A549 (cell line): ENCODE measurements around the gene ZNHIT2. TPM values are rescaled to one million over a fixed set of nuclear protein-coding genes. Genes with fewer than 3 reads are reported as not detected.

Experiments
- ATAC-seq, 2 experiments: fragments of 200-7000 bp in 1 of 2; fragments of >200 bp in 1 of 2; cut with Nextera tagmentation in 1 of 2; cut with Tn5 transposase in 1 of 2; 3 replicates each; pipeline versions ENCODE4 v1.8.0 to v1.9.1; 2018 to 2020; ENCODE audit warnings: mild to moderate bottlenecking in 1 of 2, moderate library complexity in 1 of 2
- CTCF ChIA-PET: fragments of 300-600 bp; sonication (Branson Sonifier 250); formaldehyde crosslinking; extraction: SDS; loops from one replicate; lab custom pipeline; 2021; ENCODE audit warnings: antibody characterized with exemption, inconsistent platforms; lab: Yijun Ruan, JAX
- POLR2A ChIA-PET: fragments of 350-600 bp; formaldehyde crosslinking; extraction: SDS; loops from one replicate; lab custom pipeline; 2021; ENCODE audit warnings: antibody characterized with exemption, inconsistent platforms; lab: Yijun Ruan, JAX
- DNase-seq, 2 experiments: peaks; one replicate each; pipeline versions ENCODE4 v3.0.0 to v3.0.0-alpha.2; 2011 to 2016; ENCODE audit warnings: low read depth in 1 of 2, low spot score in 1 of 2
- FAIRE-seq: peaks from 2 replicates; lab custom pipeline; 2011; peaks lifted over from hg19 to GRCh38; lab: Jason Lieb, UNC
- H3K27ac ChIP-seq, 2 experiments: fragments of >200 bp; sonication (Bioruptor Twin); formaldehyde crosslinking; 3 replicates each; pipeline ENCODE4 v1.5.1; 2016 to 2017
- H3K4me1 ChIP-seq: fragments of >200 bp; sonication (Bioruptor Twin); formaldehyde crosslinking; 3 replicates; pipeline ENCODE4 v1.6.1; 2016
- H3K4me2 ChIP-seq: fragments of >200 bp; sonication (Bioruptor Twin); formaldehyde crosslinking; 3 replicates; pipeline ENCODE4 v1.6.1; 2016
- H3K4me3 ChIP-seq: fragments of >200 bp; sonication (Bioruptor Twin); formaldehyde crosslinking; 3 replicates; pipeline ENCODE4 v1.5.1; 2016
- H3K9me3 ChIP-seq: fragments of >200 bp; sonication (Bioruptor Twin); formaldehyde crosslinking; 3 replicates; pipeline ENCODE4 v1.6.1; 2016
- CEBPB ChIP-seq, 2 experiments: fragments of >200 bp in 1 of 2; sonication (Bioruptor Twin) in 1 of 2; formaldehyde crosslinking in 1 of 2; IDR thresholded peaks; 2 replicates each; pipeline ENCODE4 v1.6.1; 2012 to 2016
- EHF ChIP-seq: fragments of 250-450 bp; sonication (Bioruptor Pico); IDR thresholded peaks from 2 replicates; pipeline ENCODE4 v1.5.0; 2020; ENCODE audit warnings: mild to moderate bottlenecking
- EHMT2 ChIP-seq: fragments of 200-600 bp; sonication (generic); IDR thresholded peaks from 2 replicates; pipeline ENCODE4 v1.6.1; 2016; ENCODE audit warnings: antibody characterized with exemption, low read depth, mild to moderate bottlenecking, moderate library complexity
- EP300 ChIP-seq, 2 experiments: fragments of >200 bp; sonication (Bioruptor Twin); formaldehyde crosslinking; IDR thresholded peaks; 2 replicates in 1 of 2; 3 replicates in 1 of 2; pipeline ENCODE4 v1.6.1; 2016 to 2017
- GATA3 ChIP-seq: IDR thresholded peaks from 2 replicates; pipeline ENCODE4 v1.6.1; 2012; ENCODE audit warnings: borderline replicate concordance
- HOXA7 ChIP-seq: fragments of 250-450 bp; sonication (Bioruptor Pico); IDR thresholded peaks from 2 replicates; pipeline ENCODE4 v1.5.0; 2020; ENCODE audit warnings: mild to moderate bottlenecking, moderate library complexity
- HOXB13 ChIP-seq: fragments of 250-450 bp; sonication (Bioruptor Pico); IDR thresholded peaks from 2 replicates; pipeline ENCODE4 v1.5.0; 2020; ENCODE audit warnings: low read depth, mild to moderate bottlenecking, moderate library complexity
- HOXB5 ChIP-seq: fragments of 250-450 bp; sonication (Bioruptor Pico); IDR thresholded peaks from 2 replicates; pipeline ENCODE4 v1.5.0; 2020; ENCODE audit warnings: mild to moderate bottlenecking, moderate library complexity
- JUNB ChIP-seq: fragments of >200 bp; sonication (Bioruptor Twin); formaldehyde crosslinking; IDR thresholded peaks from 2 replicates; pipeline ENCODE4 v1.6.1; 2016
- KDM5A ChIP-seq: fragments of 200-600 bp; sonication (generic); IDR thresholded peaks from 2 replicates; pipeline ENCODE4 v1.6.1; 2016; ENCODE audit warnings: antibody characterized with exemption, mild to moderate bottlenecking
- NFE2L2 ChIP-seq: fragments of 150-350 bp; conservative IDR thresholded peaks from 2 replicates; pipeline ENCODE4 v1.6.1; 2014; ENCODE audit warnings: low read length
- NPAS2 ChIP-seq: fragments of 250-450 bp; sonication (Bioruptor Pico); IDR thresholded peaks from 2 replicates; pipeline ENCODE4 v1.8.0; 2022; ENCODE audit warnings: mild to moderate bottlenecking, moderate library complexity, borderline replicate concordance
- PHF8 ChIP-seq: fragments of 200-600 bp; sonication (generic); IDR thresholded peaks from 2 replicates; pipeline ENCODE4 v1.6.1; 2016; ENCODE audit warnings: low read depth, mild to moderate bottlenecking, antibody characterized with exemption, moderate library complexity, borderline replicate concordance
- RAD21 ChIP-seq, 2 experiments: fragments of >200 bp in 1 of 2; sonication (Bioruptor Twin) in 1 of 2; formaldehyde crosslinking in 1 of 2; IDR thresholded peaks in 1 of 2; conservative IDR thresholded peaks in 1 of 2; 2 replicates in 1 of 2; 3 replicates in 1 of 2; pipeline ENCODE4 v1.6.1; 2012 to 2018; ENCODE audit warnings: inconsistent platforms in 1 of 2
- RCOR1 ChIP-seq: fragments of 150-350 bp; IDR thresholded peaks from 2 replicates; pipeline ENCODE4 v1.6.1; 2014; ENCODE audit warnings: antibody characterized with exemption, low read length, low read depth
- SMC3 ChIP-seq: fragments of >200 bp; sonication (Bioruptor Twin); formaldehyde crosslinking; IDR thresholded peaks from 3 replicates; pipeline ENCODE4 v1.6.1; 2018; ENCODE audit warnings: inconsistent platforms
- WGBS: methylation state at CpG from one replicate; pipeline ENCODE4 v1.1.6; 2017; ENCODE audit errors: missing lambda C conversion rate; 5-methylcytosine and 5-hydroxymethylcytosine counted together
- polyA plus RNA-seq, 4 experiments: library from polyadenylated mRNA; depleted of rRNA in 3 of 4; stranded (reverse); fragments of >200 nt; fragmentation: RNase III in 1 of 4; extraction: RNeasy Plus Mini Kit Qiagen cat#74134 plus additional on column Dnase treatment in 1 of 4; gene quantifications; 2 replicates in 3 of 4; 3 replicates in 1 of 4; pipeline ENCODE4 v1.2.3, GENCODE V29; 2011 to 2017
- small RNA-seq, 6 experiments: library from RNA; depleted of rRNA; stranded (forward); fragments of <200 nt; gene quantifications; one replicate each; pipeline ENCODE3, GENCODE V24; 2012
- TF ChIP-seq, protein P1 (sequence below): fragments of 200-600 bp; sonication (generic); IDR thresholded peaks from 2 replicates; pipeline ENCODE4 v1.6.1; 2016; ENCODE audit warnings: antibody characterized with exemption, mild to moderate bottlenecking, moderate library complexity
- TF ChIP-seq, protein P2 (sequence below): fragments of >200 bp; sonication (Bioruptor Twin); formaldehyde crosslinking; IDR thresholded peaks from 2 replicates; pipeline ENCODE4 v1.6.1; 2016
- TF ChIP-seq, protein P3 (sequence below): fragments of >200 bp; sonication (Bioruptor Twin); formaldehyde crosslinking; IDR thresholded peaks from 3 replicates; pipeline ENCODE4 v1.6.1; 2016
- TF ChIP-seq, protein P4 (sequence below): fragments of 250-450 bp; sonication (Bioruptor Pico); IDR thresholded peaks from 2 replicates; pipeline ENCODE4 v1.5.0; 2020; ENCODE audit warnings: low read depth, mild to moderate bottlenecking, moderate library complexity

ZNHIT2 gene
- polyA plus RNA-seq, 2 of the 4 experiments (the other 2 are of a cell fraction), result 5.5 to 13.5 TPM

DNA sequence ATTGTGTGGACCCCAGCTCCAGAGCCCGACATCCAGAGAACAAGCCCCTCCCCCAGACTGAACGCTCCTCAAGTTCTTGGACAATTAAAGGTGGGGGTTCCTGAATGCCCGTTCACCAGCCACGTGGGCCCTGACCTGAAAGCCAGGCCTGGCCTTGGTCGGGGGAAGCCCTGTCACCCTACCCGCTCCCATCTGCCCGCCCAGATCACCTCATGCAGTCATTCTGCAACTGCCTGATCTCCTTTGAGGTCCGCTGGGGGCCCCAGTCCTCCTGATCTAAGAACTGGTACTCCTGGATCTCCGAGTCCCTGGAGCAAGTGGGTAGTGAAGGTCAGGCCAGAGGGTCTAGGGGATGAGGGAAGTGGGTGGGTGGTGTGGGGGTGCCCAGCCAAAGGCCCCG lies 50.1 kb downstream of the ZNHIT2 start (continued):
- TF ChIP-seq, protein P1, sequence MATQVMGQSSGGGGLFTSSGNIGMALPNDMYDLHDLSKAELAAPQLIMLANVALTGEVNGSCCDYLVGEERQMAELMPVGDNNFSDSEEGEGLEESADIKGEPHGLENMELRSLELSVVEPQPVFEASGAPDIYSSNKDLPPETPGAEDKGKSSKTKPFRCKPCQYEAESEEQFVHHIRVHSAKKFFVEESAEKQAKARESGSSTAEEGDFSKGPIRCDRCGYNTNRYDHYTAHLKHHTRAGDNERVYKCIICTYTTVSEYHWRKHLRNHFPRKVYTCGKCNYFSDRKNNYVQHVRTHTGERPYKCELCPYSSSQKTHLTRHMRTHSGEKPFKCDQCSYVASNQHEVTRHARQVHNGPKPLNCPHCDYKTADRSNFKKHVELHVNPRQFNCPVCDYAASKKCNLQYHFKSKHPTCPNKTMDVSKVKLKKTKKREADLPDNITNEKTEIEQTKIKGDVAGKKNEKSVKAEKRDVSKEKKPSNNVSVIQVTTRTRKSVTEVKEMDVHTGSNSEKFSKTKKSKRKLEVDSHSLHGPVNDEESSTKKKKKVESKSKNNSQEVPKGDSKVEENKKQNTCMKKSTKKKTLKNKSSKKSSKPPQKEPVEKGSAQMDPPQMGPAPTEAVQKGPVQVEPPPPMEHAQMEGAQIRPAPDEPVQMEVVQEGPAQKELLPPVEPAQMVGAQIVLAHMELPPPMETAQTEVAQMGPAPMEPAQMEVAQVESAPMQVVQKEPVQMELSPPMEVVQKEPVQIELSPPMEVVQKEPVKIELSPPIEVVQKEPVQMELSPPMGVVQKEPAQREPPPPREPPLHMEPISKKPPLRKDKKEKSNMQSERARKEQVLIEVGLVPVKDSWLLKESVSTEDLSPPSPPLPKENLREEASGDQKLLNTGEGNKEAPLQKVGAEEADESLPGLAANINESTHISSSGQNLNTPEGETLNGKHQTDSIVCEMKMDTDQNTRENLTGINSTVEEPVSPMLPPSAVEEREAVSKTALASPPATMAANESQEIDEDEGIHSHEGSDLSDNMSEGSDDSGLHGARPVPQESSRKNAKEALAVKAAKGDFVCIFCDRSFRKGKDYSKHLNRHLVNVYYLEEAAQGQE, result no peak
- TF ChIP-seq PHF8, result no peak

DNA sequence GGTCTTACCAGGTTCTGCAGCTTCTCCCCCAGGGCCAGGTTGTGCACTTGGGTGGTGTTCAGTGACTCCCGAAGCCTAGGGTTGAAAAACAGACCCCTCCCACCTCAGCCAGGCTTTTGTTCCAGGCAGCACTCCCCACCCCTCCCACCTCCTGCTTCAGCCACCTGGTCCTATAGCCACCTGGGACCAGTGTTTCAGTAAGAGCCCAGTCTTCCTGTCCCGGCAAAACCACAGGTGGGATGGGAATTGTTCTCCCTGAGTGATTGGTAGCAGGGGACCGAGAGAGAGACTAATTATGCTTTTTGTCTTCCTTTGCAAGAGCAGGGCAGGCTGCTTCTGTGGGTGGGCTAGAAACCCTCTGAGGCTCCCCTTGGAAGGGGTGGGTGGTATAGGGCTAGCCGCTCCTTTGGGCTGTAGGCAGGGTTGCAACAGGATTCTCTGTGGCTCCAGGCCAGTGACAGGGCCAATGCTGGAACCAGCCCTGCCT lies 50.7 kb downstream of the ZNHIT2 start:
- WGBS, result 96% methylated on average over 3 of the region's 4 CpGs
- TF ChIP-seq KDM5A (no peak), PHF8 (no peak), RAD21 (conservative IDR thresholded peaks at IDR 0.05 in 1 of 2, IDR thresholded peaks at IDR 0.05 in 1 of 2) (no peak), RCOR1 (no peak), NPAS2 (CRISPR knock-in tag) (no peak), HOXA7 (CRISPR knock-in tag) (no peak), GATA3 (no peak), JUNB (no peak), CEBPB (IDR thresholded peaks at IDR 0.05) (no peak), NFE2L2 (no peak), EHF (no peak), SMC3 (no peak), EP300 (IDR thresholded peaks at IDR 0.05) (no peak), HOXB5 (CRISPR knock-in tag) (no peak), EHMT2 (no peak), HOXB13 (CRISPR knock-in tag) (no peak)
- TF ChIP-seq, protein P2, sequence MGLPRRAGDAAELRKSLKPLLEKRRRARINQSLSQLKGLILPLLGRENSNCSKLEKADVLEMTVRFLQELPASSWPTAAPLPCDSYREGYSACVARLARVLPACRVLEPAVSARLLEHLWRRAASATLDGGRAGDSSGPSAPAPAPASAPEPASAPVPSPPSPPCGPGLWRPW, result no peak
- TF ChIP-seq, protein P3, sequence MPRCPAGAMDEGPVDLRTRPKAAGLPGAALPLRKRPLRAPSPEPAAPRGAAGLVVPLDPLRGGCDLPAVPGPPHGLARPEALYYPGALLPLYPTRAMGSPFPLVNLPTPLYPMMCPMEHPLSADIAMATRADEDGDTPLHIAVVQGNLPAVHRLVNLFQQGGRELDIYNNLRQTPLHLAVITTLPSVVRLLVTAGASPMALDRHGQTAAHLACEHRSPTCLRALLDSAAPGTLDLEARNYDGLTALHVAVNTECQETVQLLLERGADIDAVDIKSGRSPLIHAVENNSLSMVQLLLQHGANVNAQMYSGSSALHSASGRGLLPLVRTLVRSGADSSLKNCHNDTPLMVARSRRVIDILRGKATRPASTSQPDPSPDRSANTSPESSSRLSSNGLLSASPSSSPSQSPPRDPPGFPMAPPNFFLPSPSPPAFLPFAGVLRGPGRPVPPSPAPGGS, result no peak
- TF ChIP-seq, protein P4, sequence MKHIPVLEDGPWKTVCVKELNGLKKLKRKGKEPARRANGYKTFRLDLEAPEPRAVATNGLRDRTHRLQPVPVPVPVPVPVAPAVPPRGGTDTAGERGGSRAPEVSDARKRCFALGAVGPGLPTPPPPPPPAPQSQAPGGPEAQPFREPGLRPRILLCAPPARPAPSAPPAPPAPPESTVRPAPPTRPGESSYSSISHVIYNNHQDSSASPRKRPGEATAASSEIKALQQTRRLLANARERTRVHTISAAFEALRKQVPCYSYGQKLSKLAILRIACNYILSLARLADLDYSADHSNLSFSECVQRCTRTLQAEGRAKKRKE (CRISPR knock-in tag), result no peak
- TF ChIP-seq, all 56 proteins: peak for 0
- Histone ChIP-seq H3K4me3 (no peak overlapping the region), H3K27ac (no peak overlapping the region), H3K9me3 (no peaks in the 10 kb centered on the region), H3K4me2 (no peak overlapping the region), H3K4me1 (no peaks in the 10 kb centered on the region)
- DNase-seq (no peak), FAIRE-seq (no peak), ATAC-seq (no peak)
- POLR2A ChIA-PET, result no interaction called here
- CTCF ChIA-PET, result interaction anchor here (0.9 to 1.6 kb wide), 4 partner anchors 10 to 219 kb away, joined by 3 to 4 read pairs (median 3); no protein-coding TSS in a partner anchor

Small RNAs within 50 kb of the gene (small RNA-seq; reads per million reads assigned to genes)
- gene HIGD1AP10 (0 reads per million in 6 experiments), gene PDCL2P2 (0 reads per million in 6 experiments), gene RNU2-23P (0.16 to 183 (median 19.8) reads per million in 6 experiments)

Other genes with a start within 250 kb of the ZNHIT2 start
- 25.9 and 27.7 TPM in 2 replicates for gene EHD1, start 239.1 kb downstream of the ZNHIT2 start, polyA plus RNA-seq (2011; rRNA removed)
- gene EHD1, start 239.1 kb downstream of the ZNHIT2 start, polyA plus RNA-seq (2017; fragmentation: RNase III; extraction: RNeasy Plus Mini Kit Qiagen cat#74134 plus additional on column Dnase treatment), result 37.8 to 52.4 TPM (median 43.4 TPM) in 3 replicates
- gene ATG2A, start 200.5 kb downstream of the ZNHIT2 start, polyA plus RNA-seq (2011; rRNA removed), result 3.1 and 4.0 TPM in 2 replicates
- 10.7 to 13.4 TPM (median 12.8 TPM) in 3 replicates for gene ATG2A, start 200.5 kb downstream of the ZNHIT2 start, polyA plus RNA-seq (2017; fragmentation: RNase III; extraction: RNeasy Plus Mini Kit Qiagen cat#74134 plus additional on column Dnase treatment)
- 6.9 and 11.1 TPM in 2 replicates for gene PPP2R5B, start 193.0 kb downstream of the ZNHIT2 start, polyA plus RNA-seq (2011; rRNA removed)
- 3.9 to 6.1 TPM (median 5.7 TPM) in 3 replicates for gene PPP2R5B, start 193.0 kb downstream of the ZNHIT2 start, polyA plus RNA-seq (2017; fragmentation: RNase III; extraction: RNeasy Plus Mini Kit Qiagen cat#74134 plus additional on column Dnase treatment)
- not detected in 2 replicates for gene GPHA2, start 181.8 kb downstream of the ZNHIT2 start, polyA plus RNA-seq (2011; rRNA removed)
- not detected in 3 replicates for gene GPHA2, start 181.8 kb downstream of the ZNHIT2 start, polyA plus RNA-seq (2017; fragmentation: RNase III; extraction: RNeasy Plus Mini Kit Qiagen cat#74134 plus additional on column Dnase treatment)
- gene MAJIN, start 145.6 kb downstream of the ZNHIT2 start, polyA plus RNA-seq (2011; rRNA removed), result 0.12 and 0.24 TPM in 2 replicates
- not detected in 3 replicates for gene MAJIN, start 145.6 kb downstream of the ZNHIT2 start, polyA plus RNA-seq (2017; fragmentation: RNase III; extraction: RNeasy Plus Mini Kit Qiagen cat#74134 plus additional on column Dnase treatment)
- gene BATF2, start 120.7 kb downstream of the ZNHIT2 start, polyA plus RNA-seq (2011; rRNA removed), result 0.67 and 0.79 TPM in 2 replicates
- 0.21 to 0.35 TPM (median 0.29 TPM) in 3 replicates for gene BATF2, start 120.7 kb downstream of the ZNHIT2 start, polyA plus RNA-seq (2017; fragmentation: RNase III; extraction: RNeasy Plus Mini Kit Qiagen cat#74134 plus additional on column Dnase treatment)
- 117 and 129 TPM in 2 replicates for gene ARL2, start 103.5 kb downstream of the ZNHIT2 start, polyA plus RNA-seq (2011; rRNA removed)
- 136 to 166 TPM (median 160 TPM) in 3 replicates for gene ARL2, start 103.5 kb downstream of the ZNHIT2 start, polyA plus RNA-seq (2017; fragmentation: RNase III; extraction: RNeasy Plus Mini Kit Qiagen cat#74134 plus additional on column Dnase treatment)
- 13.4 and 15.8 TPM in 2 replicates for gene SNX15, start 90.3 kb downstream of the ZNHIT2 start, polyA plus RNA-seq (2011; rRNA removed)
- gene SNX15, start 90.3 kb downstream of the ZNHIT2 start, polyA plus RNA-seq (2017; fragmentation: RNase III; extraction: RNeasy Plus Mini Kit Qiagen cat#74134 plus additional on column Dnase treatment), result 17.0 to 18.4 TPM (median 17.7 TPM) in 3 replicates
- gene SAC3D1, start 76.5 kb downstream of the ZNHIT2 start, polyA plus RNA-seq (2011; rRNA removed), result 9.4 and 12.9 TPM in 2 replicates
- 29.0 to 31.0 TPM (median 30.4 TPM) in 3 replicates for gene SAC3D1, start 76.5 kb downstream of the ZNHIT2 start, polyA plus RNA-seq (2017; fragmentation: RNase III; extraction: RNeasy Plus Mini Kit Qiagen cat#74134 plus additional on column Dnase treatment)
- not detected in 2 replicates for gene NAALADL1, start 59.1 kb downstream of the ZNHIT2 start, polyA plus RNA-seq (2011; rRNA removed)
- not detected in 3 replicates for gene NAALADL1, start 59.1 kb downstream of the ZNHIT2 start, polyA plus RNA-seq (2017; fragmentation: RNase III; extraction: RNeasy Plus Mini Kit Qiagen cat#74134 plus additional on column Dnase treatment)
- gene CDCA5, start 33.7 kb downstream of the ZNHIT2 start, polyA plus RNA-seq (2011; rRNA removed), result 28.0 and 30.9 TPM in 2 replicates
- gene CDCA5, start 33.7 kb downstream of the ZNHIT2 start, polyA plus RNA-seq (2017; fragmentation: RNase III; extraction: RNeasy Plus Mini Kit Qiagen cat#74134 plus additional on column Dnase treatment), result 43.1 to 46.0 TPM (median 44.1 TPM) in 3 replicates
- gene ZFPL1, start 33.5 kb downstream of the ZNHIT2 start, polyA plus RNA-seq (2011; rRNA removed), result 27.7 and 30.1 TPM in 2 replicates
- gene ZFPL1, start 33.5 kb downstream of the ZNHIT2 start, polyA plus RNA-seq (2017; fragmentation: RNase III; extraction: RNeasy Plus Mini Kit Qiagen cat#74134 plus additional on column Dnase treatment), result 29.2 to 33.5 TPM (median 31.7 TPM) in 3 replicates
- gene VPS51, start 21.5 kb downstream of the ZNHIT2 start, polyA plus RNA-seq (2011; rRNA removed), result 37.2 and 44.7 TPM in 2 replicates
- gene VPS51, start 21.5 kb downstream of the ZNHIT2 start, polyA plus RNA-seq (2017; fragmentation: RNase III; extraction: RNeasy Plus Mini Kit Qiagen cat#74134 plus additional on column Dnase treatment), result 46.7 to 51.7 TPM (median 51.0 TPM) in 3 replicates
- gene TM7SF2, start 5.8 kb downstream of the ZNHIT2 start, polyA plus RNA-seq (2011; rRNA removed), result 8.2 and 9.6 TPM in 2 replicates
- gene TM7SF2, start 5.8 kb downstream of the ZNHIT2 start, polyA plus RNA-seq (2017; fragmentation: RNase III; extraction: RNeasy Plus Mini Kit Qiagen cat#74134 plus additional on column Dnase treatment), result 6.9 to 9.7 TPM (median 8.2 TPM) in 3 replicates
- gene FAU, start 4.4 kb upstream of the ZNHIT2 start, polyA plus RNA-seq (2011; rRNA removed), result 401 and 591 TPM in 2 replicates
- 866 to 893 TPM (median 878 TPM) in 3 replicates for gene FAU, start 4.4 kb upstream of the ZNHIT2 start, polyA plus RNA-seq (2017; fragmentation: RNase III; extraction: RNeasy Plus Mini Kit Qiagen cat#74134 plus additional on column Dnase treatment)
- gene MRPL49, start 4.6 kb upstream of the ZNHIT2 start, polyA plus RNA-seq (2011; rRNA removed), result 55.5 and 61.8 TPM in 2 replicates
- gene MRPL49, start 4.6 kb upstream of the ZNHIT2 start, polyA plus RNA-seq (2017; fragmentation: RNase III; extraction: RNeasy Plus Mini Kit Qiagen cat#74134 plus additional on column Dnase treatment), result 62.7 to 65.5 TPM (median 64.5 TPM) in 3 replicates
- 21.4 and 50.4 TPM in 2 replicates for gene SYVN1, start 16.8 kb upstream of the ZNHIT2 start, polyA plus RNA-seq (2011; rRNA removed)
- gene SYVN1, start 16.8 kb upstream of the ZNHIT2 start, polyA plus RNA-seq (2017; fragmentation: RNase III; extraction: RNeasy Plus Mini Kit Qiagen cat#74134 plus additional on column Dnase treatment), result 22.4 to 26.9 TPM (median 25.1 TPM) in 3 replicates
- gene SPDYC, start 52.5 kb upstream of the ZNHIT2 start, polyA plus RNA-seq (2011; rRNA removed), result not detected in 2 replicates
- not detected in 3 replicates for gene SPDYC, start 52.5 kb upstream of the ZNHIT2 start, polyA plus RNA-seq (2017; fragmentation: RNase III; extraction: RNeasy Plus Mini Kit Qiagen cat#74134 plus additional on column Dnase treatment)
- 63.7 and 72.6 TPM in 2 replicates for gene CAPN1, start 64.2 kb upstream of the ZNHIT2 start, polyA plus RNA-seq (2011; rRNA removed)
- 87.9 to 98.6 TPM (median 93.1 TPM) in 3 replicates for gene CAPN1, start 64.2 kb upstream of the ZNHIT2 start, polyA plus RNA-seq (2017; fragmentation: RNase III; extraction: RNeasy Plus Mini Kit Qiagen cat#74134 plus additional on column Dnase treatment)
- 52.3 and 55.6 TPM in 2 replicates for gene POLA2, start 144.3 kb upstream of the ZNHIT2 start, polyA plus RNA-seq (2011; rRNA removed)
- gene POLA2, start 144.3 kb upstream of the ZNHIT2 start, polyA plus RNA-seq (2017; fragmentation: RNase III; extraction: RNeasy Plus Mini Kit Qiagen cat#74134 plus additional on column Dnase treatment), result 33.8 to 34.5 TPM (median 34.1 TPM) in 3 replicates
- 3.0 and 3.7 TPM in 2 replicates for gene CDC42EP2, start 197.2 kb upstream of the ZNHIT2 start, polyA plus RNA-seq (2011; rRNA removed)
- gene CDC42EP2, start 197.2 kb upstream of the ZNHIT2 start, polyA plus RNA-seq (2017; fragmentation: RNase III; extraction: RNeasy Plus Mini Kit Qiagen cat#74134 plus additional on column Dnase treatment), result 8.0 to 10.1 TPM (median 8.5 TPM) in 3 replicates
- gene DPF2, start 216.2 kb upstream of the ZNHIT2 start, polyA plus RNA-seq (2011; rRNA removed), result 35.6 and 36.3 TPM in 2 replicates
- 34.8 to 39.8 TPM (median 35.7 TPM) in 3 replicates for gene DPF2, start 216.2 kb upstream of the ZNHIT2 start, polyA plus RNA-seq (2017; fragmentation: RNase III; extraction: RNeasy Plus Mini Kit Qiagen cat#74134 plus additional on column Dnase treatment)
- gene TIGD3, start 237.1 kb upstream of the ZNHIT2 start, polyA plus RNA-seq (2011; rRNA removed), result 0.30 and 0.37 TPM in 2 replicates
- 0.54 to 0.71 TPM (median 0.66 TPM) in 3 replicates for gene TIGD3, start 237.1 kb upstream of the ZNHIT2 start, polyA plus RNA-seq (2017; fragmentation: RNase III; extraction: RNeasy Plus Mini Kit Qiagen cat#74134 plus additional on column Dnase treatment)